Stimulated activated CD8-positive, alpha-beta memory T cell treated with anti-CD3 and anti-CD28 coated beads, Interleukin-12 subunit alpha, Interleukin-12 subunit beta, amount 100 ng/mL, for 24 hours (primary cell): ENCODE measurements around the gene ELFN1.
"Not testable (repeated sequence)": the region's sequence is repeated elsewhere in the genome, so short reads cannot be mapped to it uniquely, and the experiment has no call there.

ENCODE experiments used
- DNase-seq: peaks from one replicate; pipeline ENCODE4 v3.0.0-alpha.2; 2020; ENCODE audit errors: extremely low read depth

The ELFN1 gene

DNA sequence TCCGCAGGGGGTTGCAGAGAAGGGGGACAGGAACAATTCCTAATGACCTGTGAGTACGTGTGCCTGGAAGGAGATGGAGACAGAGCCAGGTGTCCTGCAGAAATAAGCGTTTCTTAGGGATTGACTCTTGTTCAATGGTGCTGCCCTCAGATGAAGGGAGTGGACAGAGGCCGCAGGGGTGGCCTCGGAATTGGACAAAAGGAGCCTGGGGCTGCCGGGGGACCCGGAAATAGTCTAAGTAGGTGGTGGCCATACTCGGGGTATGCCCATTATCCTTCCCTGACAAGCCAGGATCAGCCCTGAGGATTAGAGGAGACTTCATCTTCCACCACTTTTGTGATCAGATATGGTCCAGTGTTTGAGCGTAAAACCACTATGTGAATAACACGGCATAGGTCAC lies 39.2 kb downstream of the ELFN1 start:
- DNase-seq = no peak

- no peak for DNase-seq
Measured at GRCh38 chr7:1709900-1710299, 39.8 kb downstream of the ELFN1 start.

- no peak for DNase-seq
Measured at GRCh38 chr7:1710936-1711335, 40.9 kb downstream of the ELFN1 start.

DNA sequence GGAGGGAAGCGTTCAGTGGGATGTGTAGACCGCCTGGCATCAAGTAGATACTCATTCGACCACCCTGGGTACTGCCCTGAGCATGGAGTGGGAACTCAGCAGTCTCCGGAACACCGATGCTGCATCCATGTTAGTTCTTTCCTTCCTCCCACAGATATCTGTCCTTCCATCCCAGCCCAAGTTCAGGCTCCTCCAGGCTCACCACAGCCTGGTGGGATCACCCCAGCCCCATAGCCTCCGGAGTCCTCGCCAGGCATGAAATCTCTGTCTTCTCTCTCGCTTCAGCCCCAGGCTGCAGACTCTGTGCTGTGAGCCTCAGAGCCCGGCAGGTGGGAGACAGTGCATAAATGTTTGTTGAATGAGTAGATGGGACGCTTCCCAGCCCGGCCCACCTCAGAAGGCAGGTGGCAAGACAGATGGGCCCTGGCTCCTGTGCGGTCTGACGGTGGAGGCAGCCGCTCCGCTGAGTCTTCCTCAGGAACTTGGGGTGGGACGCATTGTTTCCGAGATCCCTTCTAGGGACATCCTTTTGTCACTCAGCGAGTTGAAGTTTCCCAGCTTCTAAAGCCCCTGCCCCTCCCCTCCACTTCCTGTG lies 42.9 kb downstream of the ELFN1 start:
- DNase-seq = no peak

GRCh38 chr7:1713502-1714484 lies 43.7 kb downstream of the ELFN1 start:
- no peak for DNase-seq

GRCh38 chr7:1714583-1715330 lies 44.7 kb downstream of the ELFN1 start:
- no peak for DNase-seq

DNA sequence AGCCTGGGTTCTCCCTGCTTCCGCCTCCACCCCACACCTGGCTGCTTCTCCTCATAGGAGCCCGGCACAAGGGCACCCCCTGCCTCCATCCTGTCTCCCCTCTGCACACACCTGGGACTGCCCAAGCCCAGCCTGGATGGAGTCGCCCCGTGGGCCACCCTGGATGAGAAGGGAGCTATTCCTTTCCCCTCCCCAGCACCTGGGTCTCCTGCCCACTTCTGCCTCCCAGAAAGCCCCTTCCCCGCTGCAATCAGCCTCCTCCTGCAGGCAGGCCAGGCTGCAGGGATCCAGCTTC lies 45.2 kb downstream of the ELFN1 start:
- no peak for DNase-seq

GRCh38 chr7:1715671-1716074 lies 45.6 kb downstream of the ELFN1 start:
- DNase-seq = no peak

- DNase-seq = no peak
Measured at GRCh38 chr7:1716263-1717094, 46.4 kb downstream of the ELFN1 start.

GRCh38 chr7:1717095-1717483 lies 47.0 kb downstream of the ELFN1 start:
- no peak for DNase-seq

- DNase-seq = no peak
Measured at GRCh38 chr7:1717903-1718676, 48.0 kb downstream of the ELFN1 start.

GRCh38 chr7:1718850-1719249 lies 48.8 kb downstream of the ELFN1 start:
- DNase-seq = not testable (repeated sequence)

GRCh38 chr7:1719256-1719655 lies 49.2 kb downstream of the ELFN1 start:
- DNase-seq = not testable (repeated sequence)

DNA sequence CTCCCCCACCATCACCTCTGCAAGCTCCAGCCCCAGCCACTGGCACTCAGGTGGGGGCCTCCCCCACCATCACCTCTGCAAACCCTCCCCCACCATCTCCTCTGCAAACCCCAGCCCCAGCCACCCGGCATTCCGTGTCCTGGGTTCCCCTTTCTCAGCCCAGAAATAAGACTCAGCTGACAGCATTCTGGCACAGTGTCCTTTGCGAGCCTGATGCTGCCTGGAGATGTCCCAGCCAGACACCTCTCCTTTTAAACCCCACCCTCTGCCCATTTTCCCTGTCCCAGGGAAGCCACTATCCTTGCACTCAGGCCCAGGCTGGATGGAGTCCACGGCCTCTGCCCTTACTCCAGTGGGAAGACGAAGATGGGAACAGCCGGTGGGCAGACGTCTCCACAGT lies 49.8 kb downstream of the ELFN1 start:
- no peak for DNase-seq

- DNase-seq = no peak
Measured at GRCh38 chr7:1720326-1720725, 50.2 kb downstream of the ELFN1 start.

GRCh38 chr7:1721047-1721690 lies 51.1 kb downstream of the ELFN1 start:
- no peak for DNase-seq

DNA sequence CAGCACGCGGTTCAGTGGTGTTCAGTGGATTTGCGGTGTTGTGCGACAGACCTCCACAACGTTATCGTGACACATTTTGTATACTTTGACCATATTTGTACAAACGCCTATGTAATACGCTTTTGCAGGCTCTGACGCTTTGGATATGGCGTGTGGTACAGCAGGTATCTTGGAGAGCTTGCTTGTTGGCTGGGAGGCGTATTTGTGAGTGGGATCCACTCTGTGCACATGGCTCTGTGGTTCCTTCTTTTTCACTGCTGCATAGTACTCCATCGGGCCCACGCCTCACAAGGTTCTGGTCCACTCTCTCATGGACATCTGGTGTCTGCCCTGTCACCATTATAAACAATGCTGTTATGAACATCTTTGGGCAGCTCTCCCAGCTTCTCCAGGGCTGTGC lies 53.2 kb downstream of the ELFN1 start:
- no peak for DNase-seq

GRCh38 chr7:1724118-1724910 lies 54.2 kb downstream of the ELFN1 start:
- no peak for DNase-seq

- no peak for DNase-seq
Measured at GRCh38 chr7:1725199-1725690, 55.2 kb downstream of the ELFN1 start.
